NB4 (cell line): ENCODE data around the gene MAP3K1.
"Not testable (repeated sequence)": the region's sequence is repeated elsewhere in the genome, so short reads cannot be mapped to it uniquely, and the experiment has no call there.

Experiments used
- DNase-seq: peaks from one replicate; pipeline ENCODE4 v3.0.0; 2010; ENCODE audit warnings: low read depth
- H3K4me3 ChIP-seq: one replicate; pipeline ENCODE4 v1.5.1; 2011; ENCODE audit warnings: mild to moderate bottlenecking, low read depth, low read length, moderate library complexity
- MYC ChIP-seq: IDR thresholded peaks from 2 replicates; pipeline ENCODE4 v1.6.1; 2011; ENCODE audit warnings: low read depth, low read length
- POLR2A ChIP-seq: IDR thresholded peaks from 2 replicates; pipeline ENCODE4 v1.6.1; 2011; ENCODE audit warnings: mild to moderate bottlenecking; ENCODE audit not compliant: insufficient read length; ENCODE audit errors: extremely low read depth
- TF ChIP-seq, protein P1 (sequence below): IDR thresholded peaks from 2 replicates; pipeline ENCODE4 v1.6.1; 2011; ENCODE audit warnings: low read depth, low read length
- TF ChIP-seq, protein P2 (sequence below): IDR thresholded peaks from one replicate; pipeline ENCODE4 v1.5.1; 2012; ENCODE audit warnings: low read depth, low read length

Gene MAP3K1

DNA sequence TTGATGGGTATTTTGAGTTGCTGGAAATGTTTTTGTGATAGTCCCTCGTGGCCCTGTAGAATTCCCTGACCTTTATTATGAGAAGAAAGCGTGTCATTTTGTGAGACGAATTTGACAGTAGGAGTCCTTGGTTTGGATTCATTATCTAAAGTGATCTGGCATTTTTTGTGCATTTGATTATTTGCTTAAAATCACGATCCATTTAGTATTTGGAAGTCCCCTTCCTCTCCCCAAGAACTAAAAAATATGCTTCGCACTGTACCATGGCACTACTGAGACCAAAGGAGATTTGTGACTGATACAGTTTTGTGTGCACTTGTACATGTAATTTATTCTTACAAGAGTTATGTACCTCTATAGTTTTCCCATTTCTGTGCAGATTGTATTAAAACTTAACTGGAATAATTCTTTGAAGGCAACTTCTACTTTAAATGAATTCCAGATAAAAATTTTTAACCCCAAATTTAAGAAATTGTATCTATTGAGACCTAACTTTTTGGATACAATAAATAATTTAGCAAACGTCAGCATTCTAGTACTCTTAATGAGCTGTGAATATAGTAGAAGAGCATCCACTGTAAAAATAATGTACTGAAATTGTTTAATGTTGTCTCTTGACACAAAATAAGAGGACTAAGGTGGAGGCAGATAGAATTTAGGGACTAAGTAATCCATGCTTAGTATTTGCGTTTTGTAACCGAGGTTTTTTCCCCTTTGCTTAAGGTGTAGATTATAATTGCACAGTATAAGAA lies 2.1 kb downstream of the MAP3K1 start:
- TF ChIP-seq, protein P1, sequence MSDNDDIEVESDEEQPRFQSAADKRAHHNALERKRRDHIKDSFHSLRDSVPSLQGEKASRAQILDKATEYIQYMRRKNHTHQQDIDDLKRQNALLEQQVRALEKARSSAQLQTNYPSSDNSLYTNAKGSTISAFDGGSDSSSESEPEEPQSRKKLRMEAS, result no peak
- no peak for TF ChIP-seq POLR2A
- no peak for TF ChIP-seq MYC
- TF ChIP-seq, protein P2, sequence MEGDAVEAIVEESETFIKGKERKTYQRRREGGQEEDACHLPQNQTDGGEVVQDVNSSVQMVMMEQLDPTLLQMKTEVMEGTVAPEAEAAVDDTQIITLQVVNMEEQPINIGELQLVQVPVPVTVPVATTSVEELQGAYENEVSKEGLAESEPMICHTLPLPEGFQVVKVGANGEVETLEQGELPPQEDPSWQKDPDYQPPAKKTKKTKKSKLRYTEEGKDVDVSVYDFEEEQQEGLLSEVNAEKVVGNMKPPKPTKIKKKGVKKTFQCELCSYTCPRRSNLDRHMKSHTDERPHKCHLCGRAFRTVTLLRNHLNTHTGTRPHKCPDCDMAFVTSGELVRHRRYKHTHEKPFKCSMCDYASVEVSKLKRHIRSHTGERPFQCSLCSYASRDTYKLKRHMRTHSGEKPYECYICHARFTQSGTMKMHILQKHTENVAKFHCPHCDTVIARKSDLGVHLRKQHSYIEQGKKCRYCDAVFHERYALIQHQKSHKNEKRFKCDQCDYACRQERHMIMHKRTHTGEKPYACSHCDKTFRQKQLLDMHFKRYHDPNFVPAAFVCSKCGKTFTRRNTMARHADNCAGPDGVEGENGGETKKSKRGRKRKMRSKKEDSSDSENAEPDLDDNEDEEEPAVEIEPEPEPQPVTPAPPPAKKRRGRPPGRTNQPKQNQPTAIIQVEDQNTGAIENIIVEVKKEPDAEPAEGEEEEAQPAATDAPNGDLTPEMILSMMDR, result no peak
- DNase-seq, result no peak
- H3K4me3 ChIP-seq, result peak overlapping the region; percentile 85

DNA sequence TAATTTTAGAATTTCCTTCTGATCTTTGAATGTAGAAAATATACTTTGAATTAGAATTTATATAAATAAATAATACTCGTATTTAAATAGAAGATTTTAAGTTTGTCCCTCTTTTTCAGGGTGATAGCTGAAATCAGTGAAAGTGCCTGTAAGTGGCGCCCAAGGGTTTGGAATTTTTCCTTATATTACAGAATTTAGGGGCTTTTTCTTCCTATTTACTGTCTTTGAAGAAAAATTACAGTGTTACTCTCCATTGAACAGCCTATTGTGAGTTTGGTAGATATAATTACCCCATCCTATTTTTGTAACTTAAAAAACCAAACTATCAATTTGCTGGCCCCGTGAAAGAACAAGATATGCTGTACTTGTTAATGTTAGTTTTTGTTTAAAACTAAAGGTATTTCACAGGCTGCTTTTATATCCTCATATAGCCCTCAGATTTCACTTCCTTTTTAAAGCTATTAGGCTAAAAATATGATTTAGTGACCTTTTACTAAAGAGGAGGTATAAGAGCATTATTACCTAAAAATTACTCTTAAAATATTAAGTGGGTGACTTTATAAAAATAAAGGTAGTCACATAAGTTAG lies 3.2 kb downstream of the MAP3K1 start:
- peak; percentile 43 for DNase-seq
- TF ChIP-seq POLR2A, result no peak
- TF ChIP-seq, protein P1, result no peak
- TF ChIP-seq MYC, result no peak
- TF ChIP-seq, protein P2, result no peak
- H3K4me3 ChIP-seq, result peak overlapping the region; percentile 85

DNA sequence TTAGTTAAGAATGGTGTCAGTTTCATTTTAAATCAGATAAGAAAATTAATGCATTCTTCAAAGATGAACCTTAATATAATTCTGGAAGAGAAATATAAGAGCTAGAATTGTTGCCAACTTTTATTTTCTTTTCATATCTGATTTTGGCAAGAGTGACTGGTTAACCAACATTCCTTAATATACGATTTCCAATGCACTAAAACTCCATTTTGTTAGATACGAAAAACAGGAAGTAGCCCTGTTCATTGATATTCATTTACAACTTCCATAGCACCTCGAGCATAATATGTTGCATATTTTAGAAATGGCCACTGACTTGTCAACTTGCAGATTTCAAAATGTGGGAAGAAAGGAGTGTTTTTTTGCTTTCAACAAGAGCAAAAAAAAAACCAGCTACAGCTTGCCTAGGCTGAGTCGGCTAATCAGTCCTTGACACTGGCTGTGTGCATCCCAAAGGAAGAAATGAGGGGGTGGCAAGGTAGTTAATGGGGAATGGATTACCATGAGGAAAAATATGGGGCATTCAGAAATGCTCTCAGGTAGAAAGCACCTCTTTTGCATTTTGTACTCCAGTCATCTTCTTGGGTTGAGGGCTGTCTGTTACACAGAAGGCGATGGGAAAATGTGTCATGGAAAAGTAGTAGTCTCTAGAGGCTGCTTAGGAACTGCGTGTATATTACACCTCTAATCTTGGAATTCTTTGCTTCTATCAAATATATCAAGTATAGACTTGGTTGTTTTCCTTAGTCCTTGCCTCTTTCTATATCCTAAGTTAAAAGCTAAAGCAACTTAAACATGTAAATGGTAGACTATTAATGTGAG lies 3.9 kb downstream of the MAP3K1 start:
- peak overlapping the region; percentile 85 for H3K4me3 ChIP-seq
- TF ChIP-seq, protein P1, result no peak
- TF ChIP-seq MYC (no peak), POLR2A (no peak)
- TF ChIP-seq, protein P2, result no peak
- DNase-seq, result peak; percentile 55

DNA sequence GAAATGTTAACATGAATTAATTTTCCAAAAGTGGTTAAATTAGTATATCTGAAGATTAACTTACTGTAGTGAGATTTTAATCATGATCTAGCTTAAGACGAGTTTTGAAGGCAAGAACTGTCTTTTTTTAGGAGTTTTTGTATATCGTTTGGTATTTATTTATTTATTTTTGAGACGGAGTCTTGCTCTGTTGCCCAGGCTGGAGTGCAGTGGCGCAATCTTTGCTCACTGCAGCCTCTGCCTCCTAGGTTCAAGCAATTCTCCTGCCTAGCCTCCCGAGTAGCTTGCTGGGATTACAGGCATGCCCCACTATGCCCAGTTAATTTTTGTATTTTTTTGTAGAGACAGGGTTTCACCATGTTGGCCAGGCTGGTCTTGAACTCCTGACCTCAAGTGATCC lies 6.5 kb downstream of the MAP3K1 start:
- H3K4me3 ChIP-seq, DNase-seq: not testable (repeated sequence)

DNA sequence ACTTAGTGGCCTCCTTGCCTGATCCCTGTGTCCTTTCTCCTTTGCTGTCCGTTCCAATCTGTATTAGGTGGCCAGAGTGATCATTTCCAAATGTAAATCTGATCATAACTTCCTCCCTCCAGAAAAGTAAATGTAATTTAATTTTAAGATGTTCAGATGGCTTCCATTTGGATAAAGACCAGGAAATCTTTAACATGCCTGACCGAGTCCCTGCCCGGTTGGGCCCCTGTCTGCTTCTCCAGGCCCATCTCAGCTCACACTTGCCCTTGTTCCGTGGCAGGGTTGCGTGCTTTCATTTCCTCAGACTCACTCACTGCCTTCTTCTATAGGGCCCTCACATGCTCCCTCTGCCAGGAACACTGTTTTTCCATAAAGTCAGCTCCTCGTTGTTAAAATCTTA lies 7.6 kb downstream of the MAP3K1 start:
- no peak overlapping the region for H3K4me3 ChIP-seq
- DNase-seq, result no peak
- no peak for TF ChIP-seq POLR2A
- TF ChIP-seq, protein P2, result no peak
- TF ChIP-seq, protein P1, result no peak

DNA sequence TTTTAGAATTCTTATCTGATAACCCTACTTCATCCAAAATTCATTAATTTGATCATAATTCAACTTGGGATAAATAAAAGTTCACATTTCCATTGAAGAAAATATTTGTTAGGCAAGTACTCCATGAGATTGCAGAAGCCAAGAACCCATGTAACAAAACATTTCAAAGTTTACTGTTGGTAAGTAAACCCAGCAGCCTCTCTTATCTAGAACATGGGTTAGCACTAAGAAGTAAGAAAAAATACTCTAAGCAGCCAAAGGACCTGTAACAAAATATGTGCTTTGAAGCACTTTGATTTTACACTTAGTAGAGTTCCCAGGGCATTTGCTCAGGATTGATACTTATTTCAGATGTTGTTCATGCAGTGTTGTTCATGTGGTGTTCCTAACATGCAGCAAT lies 8.7 kb downstream of the MAP3K1 start:
- H3K4me3 ChIP-seq, result no peak overlapping the region
- no peak for DNase-seq
- TF ChIP-seq, protein P2, result no peak
- TF ChIP-seq POLR2A (no peak), MYC (no peak)
- TF ChIP-seq, protein P1, result no peak
